DND-41 (cell line): ENCODE data around the gene SLC25A21.

ENCODE experiments used
- CTCF ChIP-seq: IDR thresholded peaks from 2 replicates; pipeline ENCODE4 v1.5.1; 2012; ENCODE audit warnings: borderline replicate concordance, low read length, moderate library complexity, mild to moderate bottlenecking; ENCODE audit not compliant: poor library complexity, severe bottlenecking; ENCODE audit errors: extremely low read depth
- EZH2 ChIP-seq: IDR thresholded peaks from 3 replicates; pipeline ENCODE4 v1.6.1; 2012; ENCODE audit warnings: borderline replicate concordance, low read depth, mild to moderate bottlenecking, moderate library complexity, low read length, inconsistent platforms; ENCODE audit not compliant: severe bottlenecking

DNA sequence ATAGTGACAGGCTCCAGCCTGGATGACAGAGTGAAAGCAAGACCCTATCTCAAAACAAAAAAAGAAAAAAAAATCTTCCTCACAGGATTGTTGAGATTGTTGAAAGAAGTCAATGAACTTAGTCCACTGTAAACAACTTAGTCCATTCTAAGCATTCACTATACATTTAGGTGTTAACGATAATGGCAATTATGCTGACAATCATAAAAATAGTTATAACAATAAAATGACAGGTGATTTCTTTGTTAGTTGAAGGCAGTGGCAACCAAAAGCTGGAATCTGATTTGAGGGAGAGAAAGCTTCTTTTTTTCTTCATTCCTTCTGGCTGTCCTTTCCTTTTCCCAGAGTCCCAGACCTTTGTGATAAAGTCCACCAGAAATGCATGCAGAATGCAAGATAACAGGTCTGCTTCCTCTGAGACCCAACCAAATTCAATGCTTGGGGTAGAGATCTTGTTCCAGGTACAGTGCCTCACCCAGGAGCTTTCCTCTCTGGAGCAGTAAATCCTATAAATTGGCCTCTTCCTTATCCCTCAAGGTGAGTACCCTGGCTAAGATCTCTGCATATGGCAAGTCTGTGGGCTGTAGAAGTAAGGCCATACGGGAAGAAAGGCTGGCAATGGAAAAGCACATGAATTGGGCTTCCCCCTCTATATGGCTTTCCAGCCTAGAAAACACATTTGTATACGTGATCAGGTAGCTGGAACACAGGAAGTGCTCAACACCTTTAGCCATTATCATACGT, 458.3 kb downstream of the SLC25A21 start:
- TF ChIP-seq CTCF (no peak), EZH2 (no peak)
